ENCODE data around the gene LRRC8A. TPM values are rescaled to one million over a fixed set of nuclear protein-coding genes. Genes with fewer than 3 reads are reported as not detected.
A peak's percentile ranks its signal among the peaks of the same experiment; 100 is the strongest.

LRRC8A gene
- polyA plus RNA-seq (11.6 and 15.6 TPM in 2 replicates), polyA minus RNA-seq (40.6 and 40.9 TPM in 2 replicates)

DNA sequence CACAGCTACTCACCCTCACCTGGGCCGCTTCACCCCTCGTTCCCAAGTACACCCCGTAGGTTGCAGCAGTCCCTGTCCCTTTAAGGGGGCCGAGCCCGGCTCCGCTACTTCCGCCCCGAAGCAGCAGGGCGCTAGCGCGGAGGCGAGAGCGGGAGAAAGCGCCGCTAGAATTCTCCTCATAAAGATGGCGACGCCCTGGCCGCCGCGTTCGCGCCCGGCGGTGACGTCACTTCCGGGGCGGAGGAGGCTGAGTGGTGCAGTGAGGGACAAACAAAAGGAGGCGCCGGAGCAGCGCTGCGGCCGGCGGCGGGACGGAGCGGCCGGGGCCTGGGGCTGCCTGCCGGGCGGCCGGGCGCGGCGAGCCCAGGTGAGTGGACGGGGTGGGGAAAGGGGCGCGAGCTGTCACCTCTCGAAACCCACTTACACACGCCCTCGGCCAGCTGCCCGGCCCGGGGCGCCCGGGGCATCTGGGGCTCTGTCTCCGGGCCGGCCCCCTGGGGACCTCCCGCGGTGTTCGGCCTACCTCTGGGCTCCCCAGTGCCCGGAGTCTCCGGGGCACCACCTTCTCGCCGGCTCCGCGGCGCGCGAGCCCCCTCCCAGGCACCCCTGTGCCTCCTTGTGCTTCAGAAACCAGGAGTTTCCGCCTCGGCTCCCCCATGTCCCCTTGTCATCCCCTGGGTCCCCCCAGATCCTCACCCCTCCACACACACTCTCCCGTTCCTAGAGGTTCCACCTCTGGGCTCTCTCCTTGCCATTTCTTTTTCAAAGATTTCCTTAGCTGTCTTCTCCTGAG lies at the start of gene LRRC8A, which contains the start of gene KYAT1:
TSS of gene LRRC8A (plus strand) at position 250 of the 793 bp plus-strand sequence. CDS start 25,032 bp downstream, outside the sequence.
TSS of gene KYAT1 (minus strand) at position 67 of the 793 bp plus-strand sequence. CDS start 36,545 bp downstream, outside the sequence.
- no peaks in the 10 kb centered on the region for H3K36me3 ChIP-seq (ENCODE audit: insufficient read depth, low read length)
- H3K9me2 ChIP-seq (ENCODE audit: insufficient read depth, low read length): no peaks in the 10 kb centered on the region
- no peaks in the 10 kb centered on the region for H4K20me1 ChIP-seq (ENCODE audit: insufficient read depth)
- peak within 1 kb of the TSS; percentile 90 for H3K4me2 ChIP-seq (ENCODE audit: low read length)
- peak; percentile 47 for TF ChIP-seq EP300 (conservative IDR thresholded peaks at IDR 0.05; ENCODE audit: poor library complexity, severe bottlenecking)
- TF ChIP-seq SMC3 (conservative IDR thresholded peaks at IDR 0.05; ENCODE audit: poor library complexity): no peak
- no peak for TF ChIP-seq RAD21 (conservative IDR thresholded peaks at IDR 0.05)
- TF ChIP-seq, protein P1, sequence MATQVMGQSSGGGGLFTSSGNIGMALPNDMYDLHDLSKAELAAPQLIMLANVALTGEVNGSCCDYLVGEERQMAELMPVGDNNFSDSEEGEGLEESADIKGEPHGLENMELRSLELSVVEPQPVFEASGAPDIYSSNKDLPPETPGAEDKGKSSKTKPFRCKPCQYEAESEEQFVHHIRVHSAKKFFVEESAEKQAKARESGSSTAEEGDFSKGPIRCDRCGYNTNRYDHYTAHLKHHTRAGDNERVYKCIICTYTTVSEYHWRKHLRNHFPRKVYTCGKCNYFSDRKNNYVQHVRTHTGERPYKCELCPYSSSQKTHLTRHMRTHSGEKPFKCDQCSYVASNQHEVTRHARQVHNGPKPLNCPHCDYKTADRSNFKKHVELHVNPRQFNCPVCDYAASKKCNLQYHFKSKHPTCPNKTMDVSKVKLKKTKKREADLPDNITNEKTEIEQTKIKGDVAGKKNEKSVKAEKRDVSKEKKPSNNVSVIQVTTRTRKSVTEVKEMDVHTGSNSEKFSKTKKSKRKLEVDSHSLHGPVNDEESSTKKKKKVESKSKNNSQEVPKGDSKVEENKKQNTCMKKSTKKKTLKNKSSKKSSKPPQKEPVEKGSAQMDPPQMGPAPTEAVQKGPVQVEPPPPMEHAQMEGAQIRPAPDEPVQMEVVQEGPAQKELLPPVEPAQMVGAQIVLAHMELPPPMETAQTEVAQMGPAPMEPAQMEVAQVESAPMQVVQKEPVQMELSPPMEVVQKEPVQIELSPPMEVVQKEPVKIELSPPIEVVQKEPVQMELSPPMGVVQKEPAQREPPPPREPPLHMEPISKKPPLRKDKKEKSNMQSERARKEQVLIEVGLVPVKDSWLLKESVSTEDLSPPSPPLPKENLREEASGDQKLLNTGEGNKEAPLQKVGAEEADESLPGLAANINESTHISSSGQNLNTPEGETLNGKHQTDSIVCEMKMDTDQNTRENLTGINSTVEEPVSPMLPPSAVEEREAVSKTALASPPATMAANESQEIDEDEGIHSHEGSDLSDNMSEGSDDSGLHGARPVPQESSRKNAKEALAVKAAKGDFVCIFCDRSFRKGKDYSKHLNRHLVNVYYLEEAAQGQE (IDR thresholded peaks at IDR 0.05; ENCODE audit: borderline replicate concordance): no peak
- TF ChIP-seq EZH2 (IDR thresholded peaks at IDR 0.05; ENCODE audit: borderline replicate concordance, insufficient read depth, low read length, poor library complexity, severe bottlenecking): no peak
- TF ChIP-seq, protein P2, sequence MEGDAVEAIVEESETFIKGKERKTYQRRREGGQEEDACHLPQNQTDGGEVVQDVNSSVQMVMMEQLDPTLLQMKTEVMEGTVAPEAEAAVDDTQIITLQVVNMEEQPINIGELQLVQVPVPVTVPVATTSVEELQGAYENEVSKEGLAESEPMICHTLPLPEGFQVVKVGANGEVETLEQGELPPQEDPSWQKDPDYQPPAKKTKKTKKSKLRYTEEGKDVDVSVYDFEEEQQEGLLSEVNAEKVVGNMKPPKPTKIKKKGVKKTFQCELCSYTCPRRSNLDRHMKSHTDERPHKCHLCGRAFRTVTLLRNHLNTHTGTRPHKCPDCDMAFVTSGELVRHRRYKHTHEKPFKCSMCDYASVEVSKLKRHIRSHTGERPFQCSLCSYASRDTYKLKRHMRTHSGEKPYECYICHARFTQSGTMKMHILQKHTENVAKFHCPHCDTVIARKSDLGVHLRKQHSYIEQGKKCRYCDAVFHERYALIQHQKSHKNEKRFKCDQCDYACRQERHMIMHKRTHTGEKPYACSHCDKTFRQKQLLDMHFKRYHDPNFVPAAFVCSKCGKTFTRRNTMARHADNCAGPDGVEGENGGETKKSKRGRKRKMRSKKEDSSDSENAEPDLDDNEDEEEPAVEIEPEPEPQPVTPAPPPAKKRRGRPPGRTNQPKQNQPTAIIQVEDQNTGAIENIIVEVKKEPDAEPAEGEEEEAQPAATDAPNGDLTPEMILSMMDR (IDR thresholded peaks at IDR 0.05; ENCODE audit: poor library complexity, severe bottlenecking): peak; percentile 25
- TF ChIP-seq TAF1 (IDR thresholded peaks at IDR 0.05; ENCODE audit: low read depth): peak; percentile 87
- TF ChIP-seq MXI1 (conservative IDR thresholded peaks at IDR 0.05; ENCODE audit: poor library complexity, severe bottlenecking): peak; percentile 78
- peak; percentile 52 for TF ChIP-seq POLR2AphosphoS5 (IDR thresholded peaks at IDR 0.05)
- H3K9ac ChIP-seq (ENCODE audit: low read length): peak within 1 kb of the TSS; percentile 97
- no peaks in the 10 kb centered on the region for H3K9me3 ChIP-seq (ENCODE audit: low read length)
- peaks cover 33% of the 10 kb centered on the region for H3K79me2 ChIP-seq (replicated peaks; ENCODE audit: insufficient read depth, low read length)
- H3F3A ChIP-seq (ENCODE audit: insufficient read depth, low read length, poor library complexity, severe bottlenecking): peaks cover 4% of the 10 kb centered on the region
- H3K27me3 ChIP-seq (ENCODE audit: insufficient read depth, low read depth, low read length): no peaks in the 10 kb centered on the region
- peak within 1 kb of the TSS; percentile 78 for H2AFZ ChIP-seq (ENCODE audit: low read depth, low read length)
- peak within 1 kb of the TSS; percentile 88 for H3K4me3 ChIP-seq (ENCODE audit: low read length)
- H3K27ac ChIP-seq (ENCODE audit: low read length): peak within 1 kb of the TSS; percentile 90

DNA sequence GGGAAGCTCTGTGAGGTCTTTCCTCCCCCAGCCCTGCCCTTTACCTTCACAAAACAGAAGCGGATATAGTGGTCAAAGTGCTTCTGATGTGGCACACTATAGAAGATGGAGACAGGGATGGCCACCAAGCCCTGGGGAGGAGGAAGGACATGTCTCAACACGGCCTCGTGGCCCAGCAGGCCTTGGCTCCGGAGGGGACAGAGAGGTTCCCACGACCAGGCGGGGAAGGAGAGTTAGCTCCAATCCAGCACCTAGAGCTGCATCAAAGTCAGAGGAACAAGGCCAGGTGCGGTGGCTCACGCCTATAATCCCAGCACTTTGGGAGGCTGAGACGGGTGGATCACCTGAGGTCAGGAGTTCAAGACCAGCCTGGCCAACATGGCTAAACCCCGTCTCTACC lies 48.2 kb upstream of the LRRC8A start:
- H3K9ac ChIP-seq (ENCODE audit: low read length): no peak overlapping the region
- H3K79me2 ChIP-seq (replicated peaks; ENCODE audit: insufficient read depth, low read length): no peaks in the 10 kb centered on the region
- H3F3A ChIP-seq (ENCODE audit: insufficient read depth, low read length, poor library complexity, severe bottlenecking): no peaks in the 10 kb centered on the region
- no peak overlapping the region for H3K4me2 ChIP-seq (ENCODE audit: low read length)
- H3K4me3 ChIP-seq (ENCODE audit: low read length): no peak overlapping the region
- no peaks in the 10 kb centered on the region for H3K36me3 ChIP-seq (ENCODE audit: insufficient read depth, low read length)
- no peaks in the 10 kb centered on the region for H3K27me3 ChIP-seq (ENCODE audit: insufficient read depth, low read depth, low read length)
- no peaks in the 10 kb centered on the region for H4K20me1 ChIP-seq (ENCODE audit: insufficient read depth)
- no peak overlapping the region for H3K27ac ChIP-seq (ENCODE audit: low read length)
- H2AFZ ChIP-seq (ENCODE audit: low read depth, low read length): no peak overlapping the region
- TF ChIP-seq EP300 (conservative IDR thresholded peaks at IDR 0.05; ENCODE audit: poor library complexity, severe bottlenecking) (no peak), POLR2AphosphoS5 (IDR thresholded peaks at IDR 0.05) (no peak), SMC3 (conservative IDR thresholded peaks at IDR 0.05; ENCODE audit: poor library complexity) (no peak), MXI1 (conservative IDR thresholded peaks at IDR 0.05; ENCODE audit: poor library complexity, severe bottlenecking) (no peak), EZH2 (IDR thresholded peaks at IDR 0.05; ENCODE audit: borderline replicate concordance, insufficient read depth, low read length, poor library complexity, severe bottlenecking) (no peak)
- TF ChIP-seq, protein P2 (IDR thresholded peaks at IDR 0.05; ENCODE audit: poor library complexity, severe bottlenecking): no peak
- H3K9me3 ChIP-seq (ENCODE audit: low read length): no peaks in the 10 kb centered on the region
- H3K9me2 ChIP-seq (ENCODE audit: insufficient read depth, low read length): no peaks in the 10 kb centered on the region

All from neural cell (in vitro differentiated cells).